NB4 (cell line): ENCODE data around the gene TAGLN.

ENCODE experiments used
- DNase-seq: peaks from one replicate; pipeline ENCODE4 v3.0.0; 2010; ENCODE audit warnings: low read depth
- H3K4me3 ChIP-seq: one replicate; pipeline ENCODE4 v1.5.1; 2011; ENCODE audit warnings: mild to moderate bottlenecking, low read depth, low read length, moderate library complexity
- MYC ChIP-seq: IDR thresholded peaks from 2 replicates; pipeline ENCODE4 v1.6.1; 2011; ENCODE audit warnings: low read depth, low read length
- POLR2A ChIP-seq: IDR thresholded peaks from 2 replicates; pipeline ENCODE4 v1.6.1; 2011; ENCODE audit warnings: mild to moderate bottlenecking; ENCODE audit not compliant: insufficient read length; ENCODE audit errors: extremely low read depth
- TF ChIP-seq, protein P1 (sequence below): IDR thresholded peaks from 2 replicates; pipeline ENCODE4 v1.6.1; 2011; ENCODE audit warnings: low read depth, low read length
- TF ChIP-seq, protein P2 (sequence below): IDR thresholded peaks from one replicate; pipeline ENCODE4 v1.5.1; 2012; ENCODE audit warnings: low read depth, low read length

The TAGLN gene

DNA sequence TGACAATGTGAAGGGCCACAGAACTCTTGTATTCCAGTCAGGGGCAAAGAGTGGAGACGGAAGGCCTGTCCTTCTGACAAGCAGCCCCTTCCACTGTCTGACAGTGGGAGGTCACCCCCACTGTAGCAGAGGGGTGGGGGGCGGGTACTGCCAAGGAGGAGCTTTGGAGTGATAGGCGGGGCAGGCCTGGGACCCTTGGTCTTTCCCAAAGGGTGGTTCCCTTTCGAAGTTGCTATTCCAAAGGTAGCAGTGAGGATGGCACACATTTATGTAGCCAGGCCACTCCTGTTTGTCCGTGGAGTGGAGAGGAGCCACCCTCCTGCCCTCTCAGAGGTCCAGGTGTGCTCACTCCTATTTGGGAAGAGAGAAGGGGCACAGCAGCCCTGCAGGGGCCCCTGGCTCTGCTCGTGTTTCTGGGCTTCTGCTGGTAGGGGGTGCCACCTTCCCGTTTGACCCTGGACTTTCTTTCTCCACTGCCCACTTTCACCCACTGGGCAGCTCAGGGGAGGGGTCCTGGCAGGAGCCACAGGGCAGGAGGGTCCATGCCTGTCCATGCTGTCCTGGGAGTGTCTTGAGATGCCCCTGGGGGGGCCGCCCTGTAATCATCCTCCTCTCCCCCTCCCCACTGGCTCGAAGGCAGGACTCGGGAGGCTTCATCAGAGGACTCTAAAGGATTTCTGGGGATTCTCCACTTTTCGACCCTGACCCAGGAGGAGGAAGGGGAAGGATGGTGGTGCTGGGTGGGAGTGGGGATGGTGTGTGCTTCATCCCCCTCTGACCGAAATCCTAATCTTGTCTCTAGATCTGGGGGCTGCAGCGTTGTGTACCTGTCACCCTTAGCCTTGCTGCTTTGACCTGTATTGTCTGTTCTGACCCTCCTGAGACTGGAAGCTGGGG is 994 bp downstream of the TAGLN start:
- TF ChIP-seq, protein P1, sequence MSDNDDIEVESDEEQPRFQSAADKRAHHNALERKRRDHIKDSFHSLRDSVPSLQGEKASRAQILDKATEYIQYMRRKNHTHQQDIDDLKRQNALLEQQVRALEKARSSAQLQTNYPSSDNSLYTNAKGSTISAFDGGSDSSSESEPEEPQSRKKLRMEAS: no peak
- no peak for TF ChIP-seq POLR2A
- DNase-seq: no peak
- no peak overlapping the region for H3K4me3 ChIP-seq

DNA sequence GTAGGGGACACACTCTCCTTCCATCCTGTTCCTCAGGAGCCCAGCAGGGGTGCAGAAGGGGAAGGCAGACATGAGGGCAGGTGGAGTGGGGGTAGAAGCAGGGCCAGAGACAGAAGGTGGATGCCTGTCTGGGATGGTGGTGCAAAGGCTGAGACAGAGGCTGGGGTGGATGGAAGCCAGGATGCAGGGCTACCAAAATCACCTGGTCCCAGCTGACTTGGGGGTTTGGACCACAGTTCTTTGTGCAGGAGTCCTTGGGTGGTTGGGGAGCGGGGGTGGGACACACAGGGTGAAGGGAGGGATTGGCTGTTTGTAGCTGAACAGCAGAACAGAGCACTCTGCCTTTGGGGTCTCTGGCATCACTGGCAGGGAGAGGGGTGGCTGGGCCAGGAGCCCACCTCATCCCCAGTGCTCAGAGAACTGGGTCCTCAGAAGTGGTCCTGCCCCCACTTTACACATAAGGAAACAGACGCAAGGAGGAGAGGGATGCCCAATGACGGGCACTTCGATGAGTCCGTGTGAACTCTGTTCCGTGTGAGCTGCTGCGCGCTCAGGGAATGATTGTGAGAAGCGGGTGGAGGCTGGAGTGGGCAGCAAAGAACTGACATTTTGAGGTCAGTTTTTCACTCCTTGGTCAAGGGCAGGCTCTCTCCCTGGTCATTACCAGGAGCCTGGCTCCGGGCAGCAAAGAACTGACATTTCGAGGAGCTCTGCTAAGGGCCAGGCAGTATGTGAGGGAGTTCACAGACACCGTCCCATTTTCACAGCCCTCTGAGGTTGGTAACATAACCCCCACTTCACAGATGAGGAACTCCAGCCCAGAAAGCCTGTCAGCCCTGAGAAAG is 1.9 kb downstream of the TAGLN start:
- H3K4me3 ChIP-seq: no peak overlapping the region
- DNase-seq: no peak
- TF ChIP-seq POLR2A: no peak
- TF ChIP-seq, protein P2, sequence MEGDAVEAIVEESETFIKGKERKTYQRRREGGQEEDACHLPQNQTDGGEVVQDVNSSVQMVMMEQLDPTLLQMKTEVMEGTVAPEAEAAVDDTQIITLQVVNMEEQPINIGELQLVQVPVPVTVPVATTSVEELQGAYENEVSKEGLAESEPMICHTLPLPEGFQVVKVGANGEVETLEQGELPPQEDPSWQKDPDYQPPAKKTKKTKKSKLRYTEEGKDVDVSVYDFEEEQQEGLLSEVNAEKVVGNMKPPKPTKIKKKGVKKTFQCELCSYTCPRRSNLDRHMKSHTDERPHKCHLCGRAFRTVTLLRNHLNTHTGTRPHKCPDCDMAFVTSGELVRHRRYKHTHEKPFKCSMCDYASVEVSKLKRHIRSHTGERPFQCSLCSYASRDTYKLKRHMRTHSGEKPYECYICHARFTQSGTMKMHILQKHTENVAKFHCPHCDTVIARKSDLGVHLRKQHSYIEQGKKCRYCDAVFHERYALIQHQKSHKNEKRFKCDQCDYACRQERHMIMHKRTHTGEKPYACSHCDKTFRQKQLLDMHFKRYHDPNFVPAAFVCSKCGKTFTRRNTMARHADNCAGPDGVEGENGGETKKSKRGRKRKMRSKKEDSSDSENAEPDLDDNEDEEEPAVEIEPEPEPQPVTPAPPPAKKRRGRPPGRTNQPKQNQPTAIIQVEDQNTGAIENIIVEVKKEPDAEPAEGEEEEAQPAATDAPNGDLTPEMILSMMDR: no peak
- TF ChIP-seq MYC: no peak

DNA sequence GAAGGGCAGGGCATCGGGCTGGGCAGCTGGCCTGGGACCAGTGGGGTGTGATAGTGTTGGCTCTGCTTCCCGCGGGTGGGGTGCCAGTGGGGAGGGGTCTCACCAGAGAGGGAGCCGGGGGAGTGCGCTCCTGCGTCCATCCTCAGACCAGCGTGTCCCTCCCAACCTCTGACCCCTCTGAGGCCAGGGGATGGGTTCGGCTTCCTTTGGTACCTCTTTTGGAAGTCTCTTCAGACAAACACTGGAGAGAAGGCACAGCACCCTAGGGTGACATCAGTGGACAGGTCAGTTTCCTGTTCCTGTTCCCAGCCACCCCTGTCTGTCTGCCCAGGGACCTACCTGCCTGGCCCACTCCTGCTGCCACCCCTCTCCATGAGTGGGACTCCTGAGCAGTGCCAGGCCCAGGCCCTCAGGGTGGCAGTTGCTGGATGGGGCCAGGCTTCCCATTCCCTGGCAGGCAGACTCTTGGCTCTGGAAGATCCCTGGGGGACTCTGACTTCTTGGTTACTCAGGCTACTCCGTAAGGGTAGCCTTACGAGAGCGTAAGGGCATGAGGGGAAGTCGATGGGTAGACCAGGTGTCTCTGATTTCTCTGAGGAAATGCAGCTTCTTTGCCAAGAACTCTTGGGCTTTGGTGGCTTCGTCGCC is 2.6 kb downstream of the TAGLN start:
- no peak for DNase-seq
- TF ChIP-seq, protein P2: no peak
- TF ChIP-seq, protein P1: no peak
- TF ChIP-seq MYC (no peak), POLR2A (no peak)
- no peak overlapping the region for H3K4me3 ChIP-seq

DNA sequence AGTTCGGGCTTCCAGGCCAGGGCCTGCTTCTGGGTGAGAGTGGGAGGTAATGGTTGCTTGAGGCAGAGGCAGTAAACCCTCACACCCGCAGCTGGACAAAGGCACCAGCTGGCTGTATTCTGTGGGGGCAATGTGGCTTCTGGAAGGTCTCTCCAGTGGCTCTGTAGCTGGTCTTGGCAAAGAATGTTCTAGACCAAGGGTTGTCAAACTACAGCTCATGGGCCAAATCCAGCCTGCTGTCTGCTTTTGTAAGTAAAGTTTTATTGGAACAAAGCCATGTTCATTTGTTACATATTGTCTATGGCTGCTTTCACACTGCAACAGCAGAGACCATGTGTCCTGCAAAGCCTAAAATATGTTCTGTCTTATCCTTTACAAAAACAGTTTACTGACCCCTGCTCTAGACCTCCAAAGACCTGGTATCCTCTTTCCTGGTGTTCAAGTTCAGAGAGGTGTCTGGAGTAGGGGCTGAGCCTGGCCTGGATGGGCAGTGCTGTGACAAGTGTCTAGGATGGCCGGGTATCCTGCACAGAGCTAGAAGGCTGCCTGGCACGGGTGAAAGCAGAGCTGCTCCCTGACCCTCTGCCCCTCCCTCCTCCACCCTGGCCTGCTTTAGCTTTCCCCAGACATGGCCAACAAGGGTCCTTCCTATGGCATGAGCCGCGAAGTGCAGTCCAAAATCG is 3.4 kb downstream of the TAGLN start:
- no peak for DNase-seq
- TF ChIP-seq MYC (no peak), POLR2A (no peak)
- TF ChIP-seq, protein P1: no peak
- TF ChIP-seq, protein P2: no peak
- no peak overlapping the region for H3K4me3 ChIP-seq

DNA sequence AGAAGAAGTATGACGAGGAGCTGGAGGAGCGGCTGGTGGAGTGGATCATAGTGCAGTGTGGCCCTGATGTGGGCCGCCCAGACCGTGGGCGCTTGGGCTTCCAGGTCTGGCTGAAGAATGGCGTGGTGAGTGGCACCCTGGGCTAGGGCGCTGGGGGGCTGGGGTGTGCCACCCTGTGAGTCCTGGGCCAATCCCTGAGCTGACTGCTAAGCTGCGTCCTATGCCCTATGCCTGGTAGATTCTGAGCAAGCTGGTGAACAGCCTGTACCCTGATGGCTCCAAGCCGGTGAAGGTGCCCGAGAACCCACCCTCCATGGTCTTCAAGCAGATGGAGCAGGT is 3.9 kb downstream of the TAGLN start:
- H3K4me3 ChIP-seq: no peak overlapping the region
- TF ChIP-seq, protein P2: no peak
- TF ChIP-seq MYC: no peak
- TF ChIP-seq, protein P1: no peak
- no peak for TF ChIP-seq POLR2A
- no peak for DNase-seq
